Measurements from ENCODE around the gene TMED8.

DNA sequence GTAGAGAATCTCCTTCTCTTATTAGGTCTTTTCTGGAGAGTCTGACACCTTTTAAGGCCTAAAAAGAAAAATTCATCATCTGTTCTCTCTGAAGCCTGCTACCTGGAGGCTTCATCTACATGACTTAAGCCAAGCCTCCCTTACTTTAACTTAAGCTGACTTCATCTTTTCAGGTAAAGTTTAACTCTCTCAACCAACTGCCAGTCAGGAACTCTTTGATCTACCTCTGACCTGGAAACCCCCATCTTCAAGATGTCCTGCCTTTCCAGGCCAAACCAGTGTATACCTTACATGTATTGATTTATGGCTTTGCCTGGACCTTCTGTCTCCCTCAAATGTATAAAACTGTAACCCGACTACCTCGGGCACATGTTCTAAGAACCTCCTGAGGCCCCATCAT lies 38.6 kb downstream of the TMED8 start:
- TF ChIP-seq PBX3 (IDR thresholded peaks at IDR 0.05; ENCODE audit: insufficient replicate concordance, low read depth, low read length) (no peak), ZNF384 (IDR thresholded peaks at IDR 0.05; ENCODE audit: borderline replicate concordance, low read depth, low read length) (no peak), POLR2A (IDR thresholded peaks at IDR 0.05; ENCODE audit: low read depth, low read length) (no peak), ZNF217 (IDR thresholded peaks at IDR 0.05) (no peak), EGR1 (IDR thresholded peaks at IDR 0.05; ENCODE audit: borderline replicate concordance in 1 of 2, low read depth in 2 of 2, low read length in 2 of 2) (no peak), ATF7 (IDR thresholded peaks at IDR 0.05; ENCODE audit: low read depth) (no peak)
- TF ChIP-seq, protein P1, sequence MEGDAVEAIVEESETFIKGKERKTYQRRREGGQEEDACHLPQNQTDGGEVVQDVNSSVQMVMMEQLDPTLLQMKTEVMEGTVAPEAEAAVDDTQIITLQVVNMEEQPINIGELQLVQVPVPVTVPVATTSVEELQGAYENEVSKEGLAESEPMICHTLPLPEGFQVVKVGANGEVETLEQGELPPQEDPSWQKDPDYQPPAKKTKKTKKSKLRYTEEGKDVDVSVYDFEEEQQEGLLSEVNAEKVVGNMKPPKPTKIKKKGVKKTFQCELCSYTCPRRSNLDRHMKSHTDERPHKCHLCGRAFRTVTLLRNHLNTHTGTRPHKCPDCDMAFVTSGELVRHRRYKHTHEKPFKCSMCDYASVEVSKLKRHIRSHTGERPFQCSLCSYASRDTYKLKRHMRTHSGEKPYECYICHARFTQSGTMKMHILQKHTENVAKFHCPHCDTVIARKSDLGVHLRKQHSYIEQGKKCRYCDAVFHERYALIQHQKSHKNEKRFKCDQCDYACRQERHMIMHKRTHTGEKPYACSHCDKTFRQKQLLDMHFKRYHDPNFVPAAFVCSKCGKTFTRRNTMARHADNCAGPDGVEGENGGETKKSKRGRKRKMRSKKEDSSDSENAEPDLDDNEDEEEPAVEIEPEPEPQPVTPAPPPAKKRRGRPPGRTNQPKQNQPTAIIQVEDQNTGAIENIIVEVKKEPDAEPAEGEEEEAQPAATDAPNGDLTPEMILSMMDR (IDR thresholded peaks at IDR 0.05 in 2 of 3, conservative IDR thresholded peaks at IDR 0.05 in 1 of 3; ENCODE audit: control insufficient read depth in 2 of 3, extremely low read depth in 1 of 3, insufficient read depth in 1 of 3, low read depth in 3 of 3, low read length in 3 of 3): no peak
